ENCODE results near the gene DYNC1I1. TPM values are rescaled to one million over a fixed set of nuclear protein-coding genes. Genes with fewer than 3 reads are reported as not detected.

Gene DYNC1I1
- polyA plus RNA-seq, 1 of the 3 experiments (the other 2 are of a cell fraction) = 0.05 TPM

DNA sequence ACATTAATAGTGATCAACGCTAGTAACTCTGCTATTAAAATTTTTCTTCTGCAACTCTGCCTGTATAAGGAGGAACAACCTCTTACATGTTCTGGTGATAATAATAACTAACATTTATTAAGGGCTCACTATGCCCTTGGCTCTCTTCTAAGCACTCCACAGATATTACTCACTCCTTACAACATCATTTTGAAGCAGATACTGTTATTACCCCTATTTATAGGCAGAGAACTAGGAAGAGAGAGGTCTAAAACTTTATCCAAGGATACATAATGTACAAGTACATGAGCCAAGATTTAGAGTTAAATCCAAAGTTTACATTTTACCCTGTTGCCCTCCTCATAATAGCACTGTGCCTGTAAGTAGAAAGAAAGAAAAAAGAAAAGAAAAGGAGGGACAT lies 205.6 kb downstream of the DYNC1I1 start:
- no peak for DNase-seq
- Histone ChIP-seq H3K36me3 (replicated peaks in 1 of 2; ENCODE audit: control insufficient read depth in 1 of 2, insufficient read depth in 2 of 2, low read length in 1 of 2) (no peaks in the 10 kb centered on the region), H3K4me1 (ENCODE audit: control insufficient read depth in 1 of 2, insufficient read depth in 2 of 2, low read depth in 1 of 2, low read length in 1 of 2) (no peaks in the 10 kb centered on the region), H3K9me3 (no peaks in the 10 kb centered on the region), H3K27me3 (ENCODE audit: insufficient read depth) (no peaks in the 10 kb centered on the region), H3K4me3 (ENCODE audit: low read depth in 2 of 2, low read length in 1 of 2) (no peak overlapping the region), H3K9ac (no peak overlapping the region), H3F3A (replicated peaks; ENCODE audit: insufficient read depth) (no peaks in the 10 kb centered on the region), H3K9me2 (no peaks in the 10 kb centered on the region; the same call in 1 of the 2 replicates), H3K4me2 (no peak overlapping the region), H4K20me1 (ENCODE audit: insufficient read depth) (no peaks in the 10 kb centered on the region), H3K27ac (ENCODE audit: low read depth in 2 of 2, low read length in 1 of 2) (no peak overlapping the region), H3K79me2 (ENCODE audit: insufficient read depth) (no peaks in the 10 kb centered on the region), H2AFZ (ENCODE audit: low read depth) (no peak overlapping the region)
- WGBS (ENCODE audit: low lambda C conversion rate) = 33% methylated on average over 1 of the region's 1 CpG
- POLR2A ChIA-PET = no interaction called here
- TF ChIP-seq RCOR1 (IDR thresholded peaks at IDR 0.05; ENCODE audit: low read length) = no peak
- TF ChIP-seq NFIC (IDR thresholded peaks at IDR 0.05; ENCODE audit: borderline replicate concordance) = no peak
- no peak for TF ChIP-seq FOSL2 (IDR thresholded peaks at IDR 0.05; ENCODE audit: borderline replicate concordance, low read depth)
- TF ChIP-seq POLR2AphosphoS5 (IDR thresholded peaks at IDR 0.05; ENCODE audit: low read depth, low read length) = no peak
- TF ChIP-seq USF1 (IDR thresholded peaks at IDR 0.05; ENCODE audit: borderline replicate concordance, low read depth) = no peak
- no peak for TF ChIP-seq TEAD4 (IDR thresholded peaks at IDR 0.05; ENCODE audit: borderline replicate concordance, insufficient read depth)
- TF ChIP-seq MXI1 (IDR thresholded peaks at IDR 0.05; ENCODE audit: low read depth, low read length) = no peak
- no peak for TF ChIP-seq REST (IDR thresholded peaks at IDR 0.05; ENCODE audit: low read depth, low read length)
- no peak for TF ChIP-seq YY1 (IDR thresholded peaks at IDR 0.05; ENCODE audit: low read depth)
- TF ChIP-seq RXRA (IDR thresholded peaks at IDR 0.05; ENCODE audit: borderline replicate concordance, low read depth) = no peak
- no peak for TF ChIP-seq FOXJ3 (CRISPR knock-in tag; IDR thresholded peaks at IDR 0.05)
- no peak for TF ChIP-seq JUND (IDR thresholded peaks at IDR 0.05)
- TF ChIP-seq EP300 (IDR thresholded peaks at IDR 0.05; ENCODE audit: borderline replicate concordance in 1 of 2, low read depth in 1 of 2, low read length in 1 of 2) = no peak
- CTCF ChIA-PET = no interaction called here

DNA sequence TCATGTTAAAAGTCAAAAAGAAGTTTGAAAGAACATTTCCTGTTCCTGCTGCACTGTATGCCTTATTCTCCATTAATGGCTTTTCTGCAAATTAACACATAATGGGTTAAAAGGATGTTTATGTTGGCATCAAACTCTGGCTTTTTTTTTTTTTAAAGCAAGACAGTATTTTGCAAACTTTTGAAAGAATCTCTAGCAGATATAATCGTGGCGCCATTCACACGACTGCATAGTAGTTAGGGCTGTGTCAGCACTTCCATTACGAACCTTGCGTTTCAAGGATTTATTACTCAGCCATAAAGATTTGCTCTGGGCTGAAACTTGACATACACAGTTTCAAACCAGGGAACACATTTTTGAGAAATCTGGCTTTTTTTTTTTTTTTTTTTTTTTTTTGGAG lies 207.8 kb downstream of the DYNC1I1 start:
- ChIA-PET CTCF (no interaction called here), POLR2A (no interaction called here)
- Histone ChIP-seq H4K20me1 (ENCODE audit: insufficient read depth) (no peaks in the 10 kb centered on the region), H3K79me2 (ENCODE audit: insufficient read depth) (no peaks in the 10 kb centered on the region), H2AFZ (ENCODE audit: low read depth) (peak overlapping the region; percentile 24; the same call in 1 of the 2 replicates), H3K9me2 (no peaks in the 10 kb centered on the region; the same call in 1 of the 2 replicates), H3K4me3 (ENCODE audit: low read depth in 2 of 2, low read length in 1 of 2) (no peak overlapping the region), H3K27me3 (ENCODE audit: insufficient read depth) (no peaks in the 10 kb centered on the region), H3F3A (replicated peaks; ENCODE audit: insufficient read depth) (no peaks in the 10 kb centered on the region), H3K9ac (no peak overlapping the region), H3K4me2 (no peak overlapping the region), H3K36me3 (replicated peaks in 1 of 2; ENCODE audit: control insufficient read depth in 1 of 2, insufficient read depth in 2 of 2, low read length in 1 of 2) (no peaks in the 10 kb centered on the region), H3K4me1 (ENCODE audit: control insufficient read depth in 1 of 2, insufficient read depth in 2 of 2, low read depth in 1 of 2, low read length in 1 of 2) (no peaks in the 10 kb centered on the region), H3K9me3 (no peaks in the 10 kb centered on the region), H3K27ac (ENCODE audit: low read depth in 2 of 2, low read length in 1 of 2) (no peak overlapping the region)
- 53% methylated on average over 5 of the region's 5 CpGs for WGBS (ENCODE audit: low lambda C conversion rate)
- DNase-seq = no peak
- TF ChIP-seq GABPA (IDR thresholded peaks at IDR 0.05; ENCODE audit: low read depth) (no peak), RFX5 (IDR thresholded peaks at IDR 0.05; ENCODE audit: low read length) (no peak), PBX3 (IDR thresholded peaks at IDR 0.05) (no peak), SIN3A (IDR thresholded peaks at IDR 0.05; ENCODE audit: borderline replicate concordance, low read depth, low read length) (no peak), FOXM1 (IDR thresholded peaks at IDR 0.05; ENCODE audit: low read depth) (no peak), FOXJ3 (CRISPR knock-in tag; IDR thresholded peaks at IDR 0.05) (no peak), NRF1 (IDR thresholded peaks at IDR 0.05; ENCODE audit: low read depth, low read length) (no peak), NFIC (IDR thresholded peaks at IDR 0.05; ENCODE audit: borderline replicate concordance) (no peak), CTCF (IDR thresholded peaks at IDR 0.05) (no peak), USF1 (IDR thresholded peaks at IDR 0.05; ENCODE audit: borderline replicate concordance, low read depth) (no peak)
